HepG2 (cell line): ENCODE data around the gene NUDT3. TPM values are rescaled to one million over a fixed set of nuclear protein-coding genes. Genes with fewer than 3 reads are reported as not detected.

Source experiments
- DBP ChIP-seq: sonication (generic); formaldehyde crosslinking; IDR thresholded peaks from 2 replicates; pipeline ENCODE4 v1.4.0; 2020; ENCODE audit warnings: missing genetic modification reagents; ENCODE audit errors: not compliant biosample characterization
- DPF2 ChIP-seq: sonication (generic); formaldehyde crosslinking; IDR thresholded peaks from 2 replicates; pipeline ENCODE4 v1.4.0; 2020; ENCODE audit warnings: mild to moderate bottlenecking, low read depth, missing genetic modification reagents, borderline replicate concordance
- HDAC2 ChIP-seq: sonication (generic); formaldehyde crosslinking; IDR thresholded peaks from 2 replicates; pipeline ENCODE4 v1.4.0; 2020; ENCODE audit warnings: missing genetic modification reagents
- HNF4G ChIP-seq, 2 experiments: sonication (generic) in 1 of 2; formaldehyde crosslinking in 1 of 2; IDR thresholded peaks; 2 replicates each; pipeline versions ENCODE4 v1.4.0 to v1.6.1; 2011 to 2020; ENCODE audit warnings: borderline replicate concordance in 2 of 2, low read depth in 2 of 2, mild to moderate bottlenecking in 2 of 2, low read length in 1 of 2, missing genetic modification reagents in 1 of 2, moderate library complexity in 1 of 2
- IKZF1 ChIP-seq: fragments of 450-650 bp; IDR thresholded peaks from 2 replicates; pipeline ENCODE4 v1.7.1; 2016
- IRF1 ChIP-seq: sonication (generic); formaldehyde crosslinking; IDR thresholded peaks from 2 replicates; pipeline ENCODE4 v1.4.0; 2020; ENCODE audit warnings: low read depth, mild to moderate bottlenecking, missing genetic modification reagents
- KMT2B ChIP-seq: IDR thresholded peaks from 2 replicates; pipeline ENCODE4 v1.6.1; 2016; ENCODE audit warnings: missing genetic modification reagents, missing compliant biosample characterization
- RBM39 ChIP-seq: fragments of 200-400 bp; formaldehyde crosslinking; IDR thresholded peaks from one replicate; pipeline ENCODE4 v1.6.1; 2018; ENCODE audit warnings: antibody characterized with exemption, mild to moderate bottlenecking, low read depth, low read length; ENCODE audit not compliant: poor library complexity, severe bottlenecking
- RFX3 ChIP-seq: IDR thresholded peaks from 2 replicates; pipeline ENCODE4 v1.6.1; 2016; ENCODE audit warnings: missing biosample characterization, missing genetic modification reagents
- SOX13 ChIP-seq, 3 experiments: fragments of 450-650 bp in 1 of 3; sonication (generic) in 1 of 3; formaldehyde crosslinking in 1 of 3; IDR thresholded peaks in 2 of 3; conservative IDR thresholded peaks in 1 of 3; 2 replicates each; pipeline versions ENCODE4 v1.5.0 to v1.6.1; 2016 to 2020; ENCODE audit warnings: antibody characterized with exemption in 1 of 3, mild to moderate bottlenecking in 1 of 3, missing compliant biosample characterization in 1 of 3, missing genetic modification reagents in 1 of 3, moderate library complexity in 1 of 3
- ZBTB46 ChIP-seq: sonication (generic); formaldehyde crosslinking; IDR thresholded peaks from 2 replicates; pipeline ENCODE4 v1.4.0; 2020; ENCODE audit warnings: mild to moderate bottlenecking, missing genetic modification reagents, borderline replicate concordance
- ZFP1 ChIP-seq: IDR thresholded peaks from 2 replicates; pipeline ENCODE4 v1.6.1; 2016
- ZNF124 ChIP-seq: sonication (generic); formaldehyde crosslinking; IDR thresholded peaks from 2 replicates; pipeline ENCODE4 v1.4.0; 2020; ENCODE audit warnings: missing genetic modification reagents
- ZNF235 ChIP-seq: sonication (generic); formaldehyde crosslinking; IDR thresholded peaks from 2 replicates; pipeline ENCODE4 v1.8.1; 2023; ENCODE audit warnings: mild to moderate bottlenecking, missing genetic modification reagents, borderline replicate concordance
- ZNF670 ChIP-seq: sonication (generic); formaldehyde crosslinking; IDR thresholded peaks from 2 replicates; pipeline ENCODE4 v1.8.0; 2022; ENCODE audit warnings: mild to moderate bottlenecking, missing genetic modification reagents, borderline replicate concordance
- ZSCAN12 ChIP-seq: sonication (generic); formaldehyde crosslinking; IDR thresholded peaks from 2 replicates; pipeline ENCODE4 v1.9.0; 2021; ENCODE audit warnings: mild to moderate bottlenecking, missing genetic modification reagents
- polyA plus RNA-seq, 8 experiments: library from polyadenylated mRNA; depleted of rRNA in 3 of 8; stranded (reverse) in 7 of 8; unstranded in 1 of 8; fragments of >200 nt; fragmentation: Illumina TruSeq in 4 of 8; extraction: Trizol in 4 of 8; gene quantifications; 2 replicates each; pipeline versions ENCODE4 v1.2.1 to v1.2.3, GENCODE V29; 2011 to 2016; ENCODE audit warnings: low read depth in 4 of 8, missing spikeins in 1 of 8, mixed read lengths in 1 of 8; ENCODE audit not compliant: insufficient read depth in 1 of 8
- total RNA-seq, 5 experiments: library from RNA; depleted of rRNA; stranded (reverse); fragments of >200 nt; fragmentation: Illumina TruSeq; extraction: Trizol; gene quantifications; 2 replicates each; pipeline ENCODE4 v1.2.3, GENCODE V29; 2016; ENCODE audit warnings: low read depth in 1 of 5
- TF ChIP-seq, protein P1 (sequence below): sonication (generic); formaldehyde crosslinking; IDR thresholded peaks from 2 replicates; pipeline ENCODE4 v1.9.0; 2021; ENCODE audit warnings: missing genetic modification reagents, mild to moderate bottlenecking, borderline replicate concordance
- TF ChIP-seq, protein P2 (sequence below): sonication (generic); formaldehyde crosslinking; conservative IDR thresholded peaks from 2 replicates; pipeline ENCODE4 v1.4.0; 2020; ENCODE audit warnings: missing genetic modification reagents
- TF ChIP-seq, protein P3 (sequence below): sonication (generic); formaldehyde crosslinking; IDR thresholded peaks from 2 replicates; pipeline ENCODE4 v1.4.0; 2020; ENCODE audit warnings: missing genetic modification reagents, mild to moderate bottlenecking, borderline replicate concordance

NUDT3 gene
- total and polyA plus RNA-seq, 2 of the 13 experiments (the other 11 are each of a cell fraction or from before 2014, with no cell fraction given): 20.2 to 20.6 TPM

- TF ChIP-seq ZBTB46 (CRISPR knock-in tag) (0 out of 2 replicates have a peak, but pooled peaks have one; percentile 36), KMT2B (CRISPR knock-in tag) (peak; percentile 95), SOX13 (IDR thresholded peaks at IDR 0.05) (no peak), SOX13 (CRISPR knock-in tag; conservative IDR thresholded peaks at IDR 0.05 in 1 of 2, IDR thresholded peaks at IDR 0.05 in 1 of 2) (peak in 1 of 2 experiments; percentile 61; a peak in 2 of 4 replicates), RFX3 (CRISPR knock-in tag) (no peak), ZNF670 (CRISPR knock-in tag) (no peak), HNF4G (IDR thresholded peaks at IDR 0.05; ENCODE audit: borderline replicate concordance, low read depth, low read length) (no peak; the same call in 1 of the 2 replicates), HNF4G (CRISPR knock-in tag; IDR thresholded peaks at IDR 0.05; ENCODE audit: borderline replicate concordance, low read depth) (no peak), HDAC2 (peak; percentile 89), ZNF124 (CRISPR knock-in tag) (peak; percentile 91), ZFP1 (CRISPR knock-in tag) (peak; percentile 72; the same call in 1 of the 2 replicates), ZSCAN12 (CRISPR knock-in tag) (no peak), DPF2 (CRISPR knock-in tag) (no peak), DBP (no peak), ZNF235 (CRISPR knock-in tag) (no peak), IRF1 (CRISPR knock-in tag) (peak; percentile 54; the same call in 1 of the 2 replicates), IKZF1 (no peak), RBM39 (peak; percentile 26)
- TF ChIP-seq, protein P1, sequence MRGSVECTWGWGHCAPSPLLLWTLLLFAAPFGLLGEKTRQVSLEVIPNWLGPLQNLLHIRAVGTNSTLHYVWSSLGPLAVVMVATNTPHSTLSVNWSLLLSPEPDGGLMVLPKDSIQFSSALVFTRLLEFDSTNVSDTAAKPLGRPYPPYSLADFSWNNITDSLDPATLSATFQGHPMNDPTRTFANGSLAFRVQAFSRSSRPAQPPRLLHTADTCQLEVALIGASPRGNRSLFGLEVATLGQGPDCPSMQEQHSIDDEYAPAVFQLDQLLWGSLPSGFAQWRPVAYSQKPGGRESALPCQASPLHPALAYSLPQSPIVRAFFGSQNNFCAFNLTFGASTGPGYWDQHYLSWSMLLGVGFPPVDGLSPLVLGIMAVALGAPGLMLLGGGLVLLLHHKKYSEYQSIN (CRISPR knock-in tag): no peak
- TF ChIP-seq, protein P2, sequence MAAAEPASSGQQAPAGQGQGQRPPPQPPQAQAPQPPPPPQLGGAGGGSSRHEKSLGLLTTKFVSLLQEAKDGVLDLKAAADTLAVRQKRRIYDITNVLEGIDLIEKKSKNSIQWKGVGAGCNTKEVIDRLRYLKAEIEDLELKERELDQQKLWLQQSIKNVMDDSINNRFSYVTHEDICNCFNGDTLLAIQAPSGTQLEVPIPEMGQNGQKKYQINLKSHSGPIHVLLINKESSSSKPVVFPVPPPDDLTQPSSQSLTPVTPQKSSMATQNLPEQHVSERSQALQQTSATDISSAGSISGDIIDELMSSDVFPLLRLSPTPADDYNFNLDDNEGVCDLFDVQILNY (CRISPR knock-in tag): no peak; the same call in 1 of the 2 replicates
- TF ChIP-seq, protein P3, sequence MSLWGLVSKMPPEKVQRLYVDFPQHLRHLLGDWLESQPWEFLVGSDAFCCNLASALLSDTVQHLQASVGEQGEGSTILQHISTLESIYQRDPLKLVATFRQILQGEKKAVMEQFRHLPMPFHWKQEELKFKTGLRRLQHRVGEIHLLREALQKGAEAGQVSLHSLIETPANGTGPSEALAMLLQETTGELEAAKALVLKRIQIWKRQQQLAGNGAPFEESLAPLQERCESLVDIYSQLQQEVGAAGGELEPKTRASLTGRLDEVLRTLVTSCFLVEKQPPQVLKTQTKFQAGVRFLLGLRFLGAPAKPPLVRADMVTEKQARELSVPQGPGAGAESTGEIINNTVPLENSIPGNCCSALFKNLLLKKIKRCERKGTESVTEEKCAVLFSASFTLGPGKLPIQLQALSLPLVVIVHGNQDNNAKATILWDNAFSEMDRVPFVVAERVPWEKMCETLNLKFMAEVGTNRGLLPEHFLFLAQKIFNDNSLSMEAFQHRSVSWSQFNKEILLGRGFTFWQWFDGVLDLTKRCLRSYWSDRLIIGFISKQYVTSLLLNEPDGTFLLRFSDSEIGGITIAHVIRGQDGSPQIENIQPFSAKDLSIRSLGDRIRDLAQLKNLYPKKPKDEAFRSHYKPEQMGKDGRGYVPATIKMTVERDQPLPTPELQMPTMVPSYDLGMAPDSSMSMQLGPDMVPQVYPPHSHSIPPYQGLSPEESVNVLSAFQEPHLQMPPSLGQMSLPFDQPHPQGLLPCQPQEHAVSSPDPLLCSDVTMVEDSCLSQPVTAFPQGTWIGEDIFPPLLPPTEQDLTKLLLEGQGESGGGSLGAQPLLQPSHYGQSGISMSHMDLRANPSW (CRISPR knock-in tag): no peak
These were observed at the start of gene NUDT3 (continued) for GRCh38 chr6:34392497-34393190.
